Osteoblast (primary cell): ENCODE data around the gene ZNF618. TPM values are rescaled to one million over a fixed set of nuclear protein-coding genes. Genes with fewer than 3 reads are reported as not detected.

Experiments
- DNase-seq: peaks from one replicate; pipeline ENCODE4 v3.0.0; 2011; ENCODE audit warnings: low spot score, mixed read lengths; ENCODE audit not compliant: insufficient read length; ENCODE audit errors: missing footprints
- H2AFZ ChIP-seq: 2 replicates; pipeline ENCODE4 v1.6.0; 2011; ENCODE audit warnings: mild to moderate bottlenecking, low read length
- H3K27ac ChIP-seq: 2 replicates; pipeline ENCODE4 v1.5.1; 2011; ENCODE audit warnings: mild to moderate bottlenecking, low read depth, low read length, moderate library complexity
- H3K27me3 ChIP-seq: 2 replicates; pipeline ENCODE4 v1.6.0; 2012; ENCODE audit warnings: mild to moderate bottlenecking, control low read depth, inconsistent platforms, low read length, moderate library complexity; ENCODE audit not compliant: insufficient read depth
- H3K36me3 ChIP-seq: 2 replicates; pipeline ENCODE4 v1.5.1; 2011; ENCODE audit warnings: mild to moderate bottlenecking, low read length, control low read depth, moderate library complexity; ENCODE audit not compliant: insufficient read depth
- H3K4me1 ChIP-seq: 2 replicates; pipeline ENCODE4 v1.5.1; 2011; ENCODE audit warnings: mild to moderate bottlenecking, low read length, control low read depth, moderate library complexity; ENCODE audit not compliant: insufficient read depth
- H3K4me2 ChIP-seq: 2 replicates; pipeline ENCODE4 v1.6.0; 2011; ENCODE audit warnings: mild to moderate bottlenecking, low read length; ENCODE audit not compliant: insufficient read depth
- H3K4me3 ChIP-seq: fragments of 200-600 bp; sonication (generic); 3 replicates; pipeline ENCODE4 v1.5.1; 2012; ENCODE audit warnings: mild to moderate bottlenecking, low read length, inconsistent platforms; ENCODE audit not compliant: insufficient read depth
- H3K79me2 ChIP-seq: 2 replicates; pipeline ENCODE4 v1.6.0; 2012; ENCODE audit warnings: mild to moderate bottlenecking, low read length, control low read depth, inconsistent platforms; ENCODE audit not compliant: insufficient read depth
- H3K9me3 ChIP-seq: 2 replicates; pipeline ENCODE4 v1.5.1; 2011; ENCODE audit warnings: low read depth, low read length, control low read depth
- H4K20me1 ChIP-seq: 2 replicates; pipeline ENCODE4 v1.6.0; 2012; ENCODE audit warnings: mild to moderate bottlenecking, low read length, control low read depth; ENCODE audit not compliant: insufficient read depth
- total RNA-seq: library from RNA; depleted of rRNA; stranded (reverse); fragments of >200 nt; gene quantifications from 2 replicates; pipeline ENCODE4 v1.2.3, GENCODE V29; 2012
- TF ChIP-seq, protein P1 (sequence below): IDR thresholded peaks from 2 replicates; pipeline ENCODE4 v1.5.1; 2011; ENCODE audit warnings: mild to moderate bottlenecking, low read depth, low read length, moderate library complexity; ENCODE audit errors: extremely low read depth

The ZNF618 gene
- total RNA-seq, 1 donor: 10.1 TPM

DNA sequence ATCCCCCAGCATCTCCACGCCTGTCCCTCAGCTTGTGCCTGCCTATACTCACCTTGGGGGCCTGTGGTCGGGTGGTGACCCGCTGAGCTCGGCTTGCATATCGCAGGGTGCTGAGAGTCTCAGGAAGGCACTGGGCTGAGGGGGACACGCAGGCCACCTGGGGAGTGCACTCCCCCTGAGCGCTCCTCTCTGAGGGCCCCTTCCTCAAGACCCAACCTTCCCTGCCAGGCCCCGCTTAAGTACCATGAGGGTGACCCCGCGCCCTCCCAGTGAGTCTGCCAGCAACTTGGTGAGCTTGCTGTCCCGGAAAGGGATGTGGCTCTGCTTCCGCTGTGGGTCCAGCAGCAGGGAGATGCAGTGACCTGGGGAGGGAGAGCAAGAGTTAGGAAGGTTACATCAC, 218.9 kb downstream of the ZNF618 start:
- Histone ChIP-seq H4K20me1 (no peaks in the 10 kb centered on the region), H3K4me2 (no peak overlapping the region), H3K79me2 (no peaks in the 10 kb centered on the region), H2AFZ (no peak overlapping the region), H3K27ac (no peak overlapping the region), H3K9me3 (no peaks in the 10 kb centered on the region), H3K4me3 (no peak overlapping the region), H3K4me1 (no peaks in the 10 kb centered on the region), H3K36me3 (no peaks in the 10 kb centered on the region), H3K27me3 (peaks cover 23% of the 10 kb centered on the region)
- TF ChIP-seq, protein P1, sequence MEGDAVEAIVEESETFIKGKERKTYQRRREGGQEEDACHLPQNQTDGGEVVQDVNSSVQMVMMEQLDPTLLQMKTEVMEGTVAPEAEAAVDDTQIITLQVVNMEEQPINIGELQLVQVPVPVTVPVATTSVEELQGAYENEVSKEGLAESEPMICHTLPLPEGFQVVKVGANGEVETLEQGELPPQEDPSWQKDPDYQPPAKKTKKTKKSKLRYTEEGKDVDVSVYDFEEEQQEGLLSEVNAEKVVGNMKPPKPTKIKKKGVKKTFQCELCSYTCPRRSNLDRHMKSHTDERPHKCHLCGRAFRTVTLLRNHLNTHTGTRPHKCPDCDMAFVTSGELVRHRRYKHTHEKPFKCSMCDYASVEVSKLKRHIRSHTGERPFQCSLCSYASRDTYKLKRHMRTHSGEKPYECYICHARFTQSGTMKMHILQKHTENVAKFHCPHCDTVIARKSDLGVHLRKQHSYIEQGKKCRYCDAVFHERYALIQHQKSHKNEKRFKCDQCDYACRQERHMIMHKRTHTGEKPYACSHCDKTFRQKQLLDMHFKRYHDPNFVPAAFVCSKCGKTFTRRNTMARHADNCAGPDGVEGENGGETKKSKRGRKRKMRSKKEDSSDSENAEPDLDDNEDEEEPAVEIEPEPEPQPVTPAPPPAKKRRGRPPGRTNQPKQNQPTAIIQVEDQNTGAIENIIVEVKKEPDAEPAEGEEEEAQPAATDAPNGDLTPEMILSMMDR: no peak
- peak; percentile 43 for DNase-seq

DNA sequence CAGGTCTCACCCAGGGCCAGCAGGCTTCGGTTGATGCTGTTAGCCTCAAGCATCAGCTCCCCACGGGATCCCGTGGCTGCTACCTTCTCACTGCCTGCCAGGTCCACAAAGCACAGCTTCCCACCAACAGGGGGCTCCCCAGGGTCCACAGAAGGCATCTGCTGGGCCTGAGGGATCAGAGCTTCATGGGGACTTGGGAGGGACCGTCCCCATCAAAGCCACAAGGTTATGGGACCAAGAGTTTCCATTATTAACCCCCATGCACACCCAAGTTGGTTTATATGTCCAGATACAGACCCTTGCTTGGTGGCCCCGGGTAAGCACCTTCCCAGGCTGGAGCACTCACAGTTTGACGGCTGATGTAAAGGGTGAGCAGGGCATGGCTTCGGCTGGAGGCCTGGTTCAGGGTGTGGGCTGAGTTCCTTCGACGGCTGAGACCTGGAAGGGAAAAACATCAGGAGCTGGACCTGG, 220.0 kb downstream of the ZNF618 start:
- peaks cover 29% of the 10 kb centered on the region for H3K27me3 ChIP-seq
- TF ChIP-seq, protein P1: peak; percentile 9
- no peak overlapping the region for H3K27ac ChIP-seq
- no peaks in the 10 kb centered on the region for H4K20me1 ChIP-seq
- peak; percentile 58 for DNase-seq
- H2AFZ ChIP-seq: no peak overlapping the region
- H3K4me2 ChIP-seq: no peak overlapping the region
- no peak overlapping the region for H3K4me3 ChIP-seq
- H3K79me2 ChIP-seq: no peaks in the 10 kb centered on the region
- no peaks in the 10 kb centered on the region for H3K36me3 ChIP-seq
- H3K4me1 ChIP-seq: no peaks in the 10 kb centered on the region
- no peaks in the 10 kb centered on the region for H3K9me3 ChIP-seq

DNA sequence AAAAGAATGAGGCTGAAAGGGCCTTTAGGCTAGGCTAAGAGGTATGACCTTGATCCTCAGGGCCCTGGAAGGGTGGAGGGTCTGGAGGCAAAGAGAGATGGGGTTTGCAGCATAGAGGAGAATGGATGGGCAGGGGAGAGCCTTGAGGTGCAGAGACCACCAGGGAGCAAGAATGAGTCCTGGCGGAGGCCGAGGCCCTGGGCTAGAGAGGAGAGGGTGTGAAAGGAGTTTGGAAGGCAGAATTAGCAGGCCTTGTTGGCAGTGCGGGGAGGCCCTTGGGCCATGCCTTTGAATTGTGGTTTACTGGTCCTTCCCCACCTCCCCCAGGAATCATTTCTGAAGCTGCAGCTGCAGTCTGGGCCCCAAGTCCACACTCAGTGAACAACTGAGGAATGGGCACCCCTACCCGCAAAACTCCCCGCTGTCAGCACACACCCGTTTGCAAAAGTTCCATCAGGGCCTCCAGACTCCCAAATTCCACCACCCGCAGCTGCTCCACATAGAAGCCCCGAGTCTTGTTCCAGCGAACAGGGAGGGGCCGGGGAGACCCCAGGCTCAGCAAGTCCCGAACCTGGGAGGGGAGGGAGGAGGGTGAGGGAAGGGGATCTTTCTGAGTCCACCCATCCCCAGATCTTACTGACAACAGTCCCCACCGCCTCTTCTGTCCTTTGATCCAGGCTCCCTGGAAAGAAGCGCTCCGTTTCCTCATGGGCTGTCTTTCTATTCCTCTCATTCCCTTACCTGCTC, 220.9 kb downstream of the ZNF618 start:
- Histone ChIP-seq H3K4me3 (no peak overlapping the region), H3K4me2 (no peak overlapping the region), H3K4me1 (no peaks in the 10 kb centered on the region), H3K36me3 (no peaks in the 10 kb centered on the region), H3K79me2 (no peaks in the 10 kb centered on the region), H2AFZ (no peak overlapping the region), H3K27me3 (peaks cover 29% of the 10 kb centered on the region), H3K27ac (no peak overlapping the region), H3K9me3 (peaks cover 6% of the 10 kb centered on the region), H4K20me1 (no peaks in the 10 kb centered on the region)
- peak; percentile 73 for DNase-seq
- TF ChIP-seq, protein P1: no peak

DNA sequence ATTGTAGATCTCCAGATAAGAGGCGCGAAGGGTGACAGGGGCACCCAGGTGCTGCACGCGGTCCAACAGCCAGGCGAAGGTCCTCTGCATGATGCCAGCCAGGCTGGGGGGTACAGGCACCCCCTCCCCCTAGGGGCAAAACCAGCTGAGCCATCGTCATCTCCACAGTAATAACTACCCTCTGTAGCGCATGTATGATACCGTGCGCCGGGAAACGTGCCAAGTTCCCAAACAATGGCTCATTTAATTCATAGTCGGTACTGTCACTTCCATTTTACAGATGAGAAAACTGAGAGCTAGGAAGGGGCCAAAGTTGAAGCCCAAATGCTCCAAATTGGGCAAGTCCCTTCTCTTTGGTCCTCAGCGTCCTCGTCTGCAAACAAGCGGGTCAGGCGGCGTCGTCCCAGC, 221.5 kb downstream of the ZNF618 start:
- Histone ChIP-seq H3K27me3 (peaks cover 29% of the 10 kb centered on the region), H2AFZ (no peak overlapping the region), H3K27ac (no peak overlapping the region), H3K4me3 (no peak overlapping the region), H3K79me2 (no peaks in the 10 kb centered on the region), H3K4me1 (no peaks in the 10 kb centered on the region), H3K36me3 (no peaks in the 10 kb centered on the region), H3K9me3 (peaks cover 6% of the 10 kb centered on the region), H4K20me1 (no peaks in the 10 kb centered on the region), H3K4me2 (peak overlapping the region; percentile 53)
- TF ChIP-seq, protein P1: no peak
- DNase-seq: peak; percentile 72
